Tibial nerve (tissue), 4 donors: Measurements from ENCODE around the gene AMFR. TPM values are rescaled to one million over a fixed set of nuclear protein-coding genes. Genes with fewer than 3 reads are reported as not detected.
A peak's percentile ranks its signal among the peaks of the same experiment; 100 is the strongest.

Experiments used
- DNase-seq, 2 donors: peaks; one replicate each; pipeline ENCODE4 v3.0.0-alpha.2; 2019; ENCODE audit warnings: low spot score in 2 of 2
- H3K27ac ChIP-seq, 4 donors: fragments of 200-600 bp; sonication (generic) in 3 of 4; one replicate each; pipeline ENCODE4 v1.5.1; 2017 to 2019; ENCODE audit warnings: mild to moderate bottlenecking in 1 of 4
- H3K27me3 ChIP-seq, 2 donors: fragments of 200-600 bp; sonication (generic) in 1 of 2; one replicate each; pipeline versions ENCODE4 v1.5.1 to v1.6.0; 2017 to 2019
- H3K36me3 ChIP-seq, 3 donors: fragments of 200-600 bp; sonication (generic); one replicate each; pipeline ENCODE4 v1.5.1; 2018 to 2019
- H3K4me1 ChIP-seq, 4 donors: fragments of 200-600 bp; sonication (generic) in 3 of 4; one replicate each; pipeline ENCODE4 v1.5.1; 2017 to 2019
- H3K4me3 ChIP-seq, 4 donors: fragments of 200-600 bp; sonication (generic) in 3 of 4; one replicate each; pipeline ENCODE4 v1.5.1; 2017 to 2019; ENCODE audit warnings: mild to moderate bottlenecking in 1 of 4, moderate library complexity in 1 of 4
- H3K9me3 ChIP-seq, 4 donors: fragments of 200-600 bp; sonication (generic) in 3 of 4; one replicate each; pipeline ENCODE4 v1.5.1; 2017 to 2019
- EP300 ChIP-seq, 2 donors: sonication (generic); formaldehyde crosslinking; IDR thresholded peaks; one replicate each; pipeline ENCODE4 v1.6.1; 2017; ENCODE audit warnings: antibody characterized with exemption in 2 of 2, mild to moderate bottlenecking in 1 of 2
- POLR2A ChIP-seq, 2 donors: fragments of 450-650 bp; IDR thresholded peaks; one replicate each; pipeline ENCODE4 v1.6.1; 2017; ENCODE audit warnings: antibody characterized with exemption in 2 of 2, mild to moderate bottlenecking in 2 of 2, moderate library complexity in 2 of 2
- WGBS, 2 donors: methylation state at CpG; one replicate each; pipeline ENCODE4 v1.1.5; 2018; 5-methylcytosine and 5-hydroxymethylcytosine counted together
- total RNA-seq, 4 donors: library from RNA; depleted of rRNA; stranded (reverse); fragments of >200 nt; gene quantifications; one replicate each; pipeline ENCODE4 v1.1.0, GENCODE V29; 2016
- TF ChIP-seq, protein P1 (sequence below), 5 experiments: fragments of 200-600 bp in 3 of 5; fragments of 450-650 bp in 2 of 5; sonication (generic) in 3 of 5; IDR thresholded peaks; one replicate each; pipeline ENCODE4 v1.5.1; 2016 to 2019; ENCODE audit warnings: antibody characterized with exemption in 5 of 5, mild to moderate bottlenecking in 3 of 5, moderate library complexity in 2 of 5

The AMFR gene
- total RNA-seq, 4 donors from 2014 or later, result 263 to 334 (median 292) TPM

DNA sequence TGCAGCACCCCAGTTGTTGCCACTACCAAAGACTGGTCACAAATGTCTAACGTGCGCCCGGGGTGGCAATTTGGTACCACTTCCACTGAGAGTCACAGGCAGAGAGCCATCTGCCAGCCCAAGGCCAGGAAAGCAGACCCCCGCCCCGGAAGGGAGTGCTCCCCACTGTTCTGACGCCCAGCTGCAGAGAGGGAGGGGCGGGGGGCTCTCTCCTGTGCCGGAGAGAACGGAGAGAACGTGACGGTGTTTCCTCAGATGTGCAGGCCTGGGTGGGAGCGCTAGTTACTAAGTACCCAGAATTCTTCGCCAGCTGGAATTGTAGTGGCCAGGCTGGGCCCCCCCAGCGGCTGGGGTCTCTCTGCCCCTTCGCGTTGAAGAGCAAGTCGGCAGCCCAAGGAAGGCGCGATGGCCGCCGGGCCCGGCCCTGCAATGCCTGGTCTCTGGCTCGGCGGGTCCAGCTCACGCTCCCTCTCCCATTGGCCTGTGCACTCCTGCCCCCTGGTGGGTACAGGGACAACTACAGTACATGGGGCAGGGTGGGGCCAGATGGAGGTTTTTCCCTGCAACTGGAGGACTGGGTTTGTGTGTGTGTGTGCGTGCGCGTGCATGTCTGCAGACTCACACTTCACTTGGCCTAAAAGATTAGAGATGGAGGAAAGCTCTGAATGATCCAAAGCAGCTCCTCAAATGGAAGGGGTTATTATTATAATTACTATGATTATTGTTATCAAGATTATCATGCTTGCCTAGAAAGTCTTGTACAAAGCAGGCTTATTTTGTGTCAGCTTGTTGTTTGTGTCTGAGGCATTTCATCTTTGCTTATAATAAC, 107.1 kb downstream of the AMFR start:
- Histone ChIP-seq H3K4me3 (peak overlapping the region in 3 of 4 donors; percentile 23 to 35 (median 29)), H3K27ac (no peak overlapping the region)
- 12 to 19% methylated on average over 25 to 28 of the region's 28 CpGs for WGBS, 2 donors

DNA sequence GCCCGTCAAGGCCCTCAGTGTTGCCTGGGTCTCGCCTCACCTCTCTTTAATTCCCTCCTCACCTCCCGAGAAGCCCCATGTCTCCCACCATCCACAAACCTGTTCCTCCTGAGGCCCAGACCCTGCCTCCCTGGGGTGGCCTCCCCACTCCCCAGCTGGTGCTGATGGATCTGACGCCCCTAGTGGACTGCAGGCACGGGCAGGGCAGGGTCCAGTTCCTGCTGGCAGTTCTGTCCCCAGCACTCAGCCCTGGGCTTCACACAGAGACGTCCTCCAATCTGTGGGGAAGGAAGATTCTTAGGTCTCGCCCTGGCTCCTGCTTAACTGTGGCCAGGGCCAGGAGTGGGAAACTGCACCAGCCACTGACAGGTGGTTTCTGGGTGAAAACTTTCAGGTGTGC, 108.8 kb downstream of the AMFR start:
- no peak for TF ChIP-seq POLR2A (IDR thresholded peaks at IDR 0.05)
- TF ChIP-seq, protein P1, sequence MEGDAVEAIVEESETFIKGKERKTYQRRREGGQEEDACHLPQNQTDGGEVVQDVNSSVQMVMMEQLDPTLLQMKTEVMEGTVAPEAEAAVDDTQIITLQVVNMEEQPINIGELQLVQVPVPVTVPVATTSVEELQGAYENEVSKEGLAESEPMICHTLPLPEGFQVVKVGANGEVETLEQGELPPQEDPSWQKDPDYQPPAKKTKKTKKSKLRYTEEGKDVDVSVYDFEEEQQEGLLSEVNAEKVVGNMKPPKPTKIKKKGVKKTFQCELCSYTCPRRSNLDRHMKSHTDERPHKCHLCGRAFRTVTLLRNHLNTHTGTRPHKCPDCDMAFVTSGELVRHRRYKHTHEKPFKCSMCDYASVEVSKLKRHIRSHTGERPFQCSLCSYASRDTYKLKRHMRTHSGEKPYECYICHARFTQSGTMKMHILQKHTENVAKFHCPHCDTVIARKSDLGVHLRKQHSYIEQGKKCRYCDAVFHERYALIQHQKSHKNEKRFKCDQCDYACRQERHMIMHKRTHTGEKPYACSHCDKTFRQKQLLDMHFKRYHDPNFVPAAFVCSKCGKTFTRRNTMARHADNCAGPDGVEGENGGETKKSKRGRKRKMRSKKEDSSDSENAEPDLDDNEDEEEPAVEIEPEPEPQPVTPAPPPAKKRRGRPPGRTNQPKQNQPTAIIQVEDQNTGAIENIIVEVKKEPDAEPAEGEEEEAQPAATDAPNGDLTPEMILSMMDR (IDR thresholded peaks at IDR 0.05), result no peak
- Histone ChIP-seq H3K4me1 (peaks cover 0 to 10% (median 5%) of the 10 kb centered on the region in 4 donors), H3K27ac (no peak overlapping the region), H3K36me3 (no peaks in the 10 kb centered on the region), H3K4me3 (no peak overlapping the region), H3K27me3 (no peaks in the 10 kb centered on the region), H3K9me3 (no peaks in the 10 kb centered on the region)
- DNase-seq, result no peak
- WGBS, 2 donors, result 93 to 96% methylated on average over 7 of the region's 7 CpGs

More for the DNA sequence above, 107.1 kb downstream of the AMFR start:
- peak; percentile 83 to 84 for DNase-seq
- peaks cover 0 to 10% (median 5%) of the 10 kb centered on the region in 4 donors for H3K4me1 ChIP-seq
- no peaks in the 10 kb centered on the region for H3K36me3 ChIP-seq
- H3K27me3 ChIP-seq, result no peaks in the 10 kb centered on the region
- no peaks in the 10 kb centered on the region for H3K9me3 ChIP-seq
- TF ChIP-seq, protein P1 (IDR thresholded peaks at IDR 0.05), result peak; percentile 90 to 97 (median 96)
- no peak for TF ChIP-seq POLR2A (IDR thresholded peaks at IDR 0.05)
- peak in 1 of 2 donors; percentile 38 for TF ChIP-seq EP300 (IDR thresholded peaks at IDR 0.05)

DNA sequence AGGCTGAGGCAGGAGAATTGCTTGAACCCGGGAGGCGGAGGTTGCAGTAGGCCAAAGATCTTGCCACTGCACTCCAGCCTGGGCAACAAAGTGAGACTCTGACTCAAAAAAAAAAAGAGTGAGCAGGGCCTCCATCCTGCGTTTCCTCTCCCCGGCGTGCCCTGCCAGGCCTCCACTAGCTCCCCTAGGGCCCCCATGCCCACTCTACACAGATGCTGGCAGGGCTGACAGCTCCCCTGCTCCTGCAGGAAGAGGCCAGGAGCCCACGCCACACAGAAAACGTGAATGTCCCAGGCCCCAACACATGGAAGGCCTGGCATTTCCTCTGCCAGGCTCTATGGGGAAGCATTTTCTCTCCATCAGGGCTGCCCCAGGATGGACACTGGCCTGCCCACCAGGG, 109.4 kb downstream of the AMFR start:
- 91 to 93% methylated on average over 6 to 7 of the region's 7 CpGs for WGBS, 2 donors
- no peaks in the 10 kb centered on the region for H3K9me3 ChIP-seq
- no peaks in the 10 kb centered on the region for H3K36me3 ChIP-seq
- no peak for DNase-seq
- no peak overlapping the region for H3K27ac ChIP-seq
- no peaks in the 10 kb centered on the region for H3K27me3 ChIP-seq
- H3K4me3 ChIP-seq, result no peak overlapping the region
- peaks cover 0 to 10% (median 5%) of the 10 kb centered on the region in 4 donors for H3K4me1 ChIP-seq
- no peak for TF ChIP-seq POLR2A (IDR thresholded peaks at IDR 0.05)
- TF ChIP-seq EP300 (IDR thresholded peaks at IDR 0.05), result no peak
- TF ChIP-seq, protein P1 (IDR thresholded peaks at IDR 0.05), result no peak

DNA sequence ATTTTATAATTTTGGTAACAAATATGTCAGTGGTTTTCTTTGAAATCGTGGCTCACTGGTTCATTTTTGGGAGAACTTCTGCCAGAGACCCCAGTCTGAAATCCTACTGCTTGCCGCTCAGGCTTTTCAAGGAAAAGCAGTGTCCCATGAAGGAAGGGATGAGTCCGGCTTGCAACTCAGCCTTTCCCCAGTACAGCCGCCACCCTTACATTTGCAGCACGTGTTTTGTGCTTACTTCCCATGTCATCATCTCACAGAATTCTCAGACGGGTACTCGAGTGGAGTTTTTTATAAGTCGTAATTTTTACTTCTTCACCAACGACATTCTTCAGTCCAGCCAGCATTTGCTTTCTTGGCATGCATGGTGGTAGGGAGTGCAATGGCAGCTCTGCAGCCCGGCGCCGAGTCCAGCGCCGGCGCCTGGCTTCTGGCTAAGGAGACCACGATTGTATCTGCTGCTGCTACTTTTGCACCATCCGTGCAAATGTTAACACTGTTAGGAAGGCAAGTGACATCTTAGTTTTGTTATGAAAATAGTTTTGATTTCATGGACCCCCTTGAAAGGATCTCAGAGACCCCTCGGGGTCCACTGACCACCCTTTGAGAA, 111.0 kb downstream of the AMFR start:
- Histone ChIP-seq H3K27me3 (no peaks in the 10 kb centered on the region), H3K4me1 (peaks cover 0 to 10% (median 5%) of the 10 kb centered on the region in 4 donors), H3K9me3 (no peaks in the 10 kb centered on the region), H3K27ac (no peak overlapping the region), H3K36me3 (no peaks in the 10 kb centered on the region), H3K4me3 (no peak overlapping the region)
- WGBS, 2 donors, result 81 to 88% methylated on average over 18 of the region's 18 CpGs
- TF ChIP-seq, protein P1 (IDR thresholded peaks at IDR 0.05), result no peak
- no peak for TF ChIP-seq POLR2A (IDR thresholded peaks at IDR 0.05)
- no peak for TF ChIP-seq EP300 (IDR thresholded peaks at IDR 0.05)
- no peak for DNase-seq

DNA sequence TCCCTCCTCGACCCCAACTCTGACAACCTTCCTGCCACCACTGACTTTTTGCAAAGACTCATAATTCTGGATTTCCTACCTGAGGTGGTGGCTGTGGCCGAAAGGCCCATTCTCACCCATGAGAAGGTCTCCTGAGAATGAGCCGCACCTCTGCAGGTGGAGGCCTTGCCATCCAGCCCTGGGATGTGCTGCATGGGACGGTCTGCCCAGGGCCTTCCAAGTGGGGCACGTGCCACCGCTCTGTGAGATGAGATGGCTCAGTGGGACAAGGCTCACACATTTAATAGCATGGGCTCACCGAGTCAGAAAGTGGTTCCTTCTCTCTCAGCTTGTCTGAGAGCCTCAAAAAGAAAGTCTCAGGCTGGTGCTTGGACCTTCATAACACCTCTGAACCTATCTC, 112.8 kb downstream of the AMFR start:
- H3K36me3 ChIP-seq, result no peaks in the 10 kb centered on the region
- H3K4me3 ChIP-seq, result no peak overlapping the region
- no peaks in the 10 kb centered on the region for H3K27me3 ChIP-seq
- H3K9me3 ChIP-seq, result no peaks in the 10 kb centered on the region
- no peaks in the 10 kb centered on the region for H3K4me1 ChIP-seq
- 98 to 100% methylated on average over 4 to 7 of the region's 7 CpGs for WGBS, 2 donors
- H3K27ac ChIP-seq, result no peak overlapping the region
- no peak for TF ChIP-seq EP300 (IDR thresholded peaks at IDR 0.05)
- TF ChIP-seq, protein P1 (IDR thresholded peaks at IDR 0.05), result no peak
- no peak for TF ChIP-seq POLR2A (IDR thresholded peaks at IDR 0.05)
- DNase-seq, result no peak
